GM20000 (cell line): Measurements from ENCODE around the gene ATP9B.

Source experiments
- DNase-seq: peaks from one replicate; pipeline ENCODE4 v3.0.0; 2012; ENCODE audit warnings: low spot score
- CTCF ChIP-seq: IDR thresholded peaks from 2 replicates; pipeline ENCODE4 v1.5.1; 2012; ENCODE audit warnings: mild to moderate bottlenecking, control low read depth; ENCODE audit errors: extremely low read depth, missing control alignments

ATP9B gene

GRCh38 chr18:79290876-79291275, 221.7 kb downstream of the ATP9B start:
- DNase-seq: no peak
- TF ChIP-seq CTCF: no peak

GRCh38 chr18:79294235-79294634, 225.0 kb downstream of the ATP9B start:
- no peak for DNase-seq
- no peak for TF ChIP-seq CTCF

- DNase-seq: no peak
- TF ChIP-seq CTCF: no peak
Observed at GRCh38 chr18:79299272-79299671, 230.1 kb downstream of the ATP9B start.

- TF ChIP-seq CTCF: no peak
- no peak for DNase-seq
Observed at GRCh38 chr18:79299711-79300110, 230.5 kb downstream of the ATP9B start.

GRCh38 chr18:79300413-79300812, 231.2 kb downstream of the ATP9B start:
- no peak for DNase-seq
- TF ChIP-seq CTCF: no peak

- no peak for DNase-seq
- no peak for TF ChIP-seq CTCF
Observed at GRCh38 chr18:79302120-79302519, 232.9 kb downstream of the ATP9B start.

- TF ChIP-seq CTCF: no peak
Observed at GRCh38 chr18:79305911-79306310, 236.7 kb downstream of the ATP9B start.

More at GRCh38 chr18:79305911-79306310, 236.7 kb downstream of the ATP9B start:
- DNase-seq: no peak
